Measurements from ENCODE around the gene LAGE3. TPM values are rescaled to one million over a fixed set of nuclear protein-coding genes. Genes with fewer than 3 reads are reported as not detected.

Gene LAGE3
- total RNA-seq, 1 donor from 2014 or later, result 51.7 TPM

DNA sequence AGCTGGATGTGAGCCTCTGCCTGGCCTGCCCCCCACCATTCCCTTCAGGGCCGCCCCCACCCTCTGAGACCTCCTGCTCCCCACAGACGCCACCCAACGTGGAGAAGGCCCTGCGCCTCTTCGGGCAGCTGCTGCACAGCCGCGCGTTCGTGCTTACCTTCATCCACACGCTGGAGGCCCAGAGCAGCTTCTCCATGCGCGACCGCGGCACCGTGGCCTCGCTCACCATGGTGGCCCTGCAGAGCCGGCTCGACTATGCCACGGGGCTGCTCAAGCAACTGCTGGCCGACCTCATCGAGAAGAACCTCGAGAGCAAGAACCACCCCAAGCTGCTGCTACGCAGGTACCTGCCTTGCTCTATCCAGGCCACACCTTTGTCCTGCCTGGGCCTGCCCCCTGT lies 10.9 kb downstream of the LAGE3 start:
- intact Hi-C loops (cut with micrococcal nuclease), result no loop called here

DNA sequence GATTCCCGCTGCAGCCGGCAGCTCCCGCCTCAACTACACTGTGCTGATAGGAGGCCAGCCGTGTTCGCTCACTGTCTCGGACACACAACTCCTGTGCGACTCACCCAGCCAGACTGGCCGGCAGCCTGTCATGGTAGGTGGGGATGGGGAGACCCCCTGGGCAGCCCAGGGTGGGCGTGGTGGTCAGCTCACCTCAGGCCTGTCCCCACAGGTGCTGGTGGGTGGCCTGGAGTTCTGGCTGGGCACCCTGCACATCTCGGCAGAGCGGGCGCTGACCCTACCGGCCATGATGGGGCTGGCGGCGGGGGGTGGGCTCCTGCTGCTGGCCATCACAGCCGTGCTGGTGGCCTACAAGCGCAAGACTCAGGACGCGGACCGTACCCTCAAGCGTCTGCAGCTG lies 11.5 kb downstream of the LAGE3 start:
- Mint-ChIP-seq H3K4me1 (ENCODE audit: low read depth) (no peaks in the 10 kb centered on the region), H3K36me3 (ENCODE audit: low read depth) (peaks cover 26% of the 10 kb centered on the region), H3K27ac (no peak overlapping the region), H3K9me3 (no peaks in the 10 kb centered on the region), H3K27me3 (ENCODE audit: low read depth) (no peaks in the 10 kb centered on the region), H3K4me3 (ENCODE audit: low read depth) (no peak overlapping the region)
- DNase-seq (ENCODE audit: low spot score), result no peak
- intact Hi-C loops (cut with micrococcal nuclease), result no loop called here

More for the DNA sequence above, 10.9 kb downstream of the LAGE3 start:
- DNase-seq (ENCODE audit: low spot score), result no peak
- Mint-ChIP-seq H3K4me3 (ENCODE audit: low read depth) (no peak overlapping the region), H3K36me3 (ENCODE audit: low read depth) (peaks cover 23% of the 10 kb centered on the region), H3K9me3 (no peaks in the 10 kb centered on the region), H3K4me1 (ENCODE audit: low read depth) (no peaks in the 10 kb centered on the region), H3K27me3 (ENCODE audit: low read depth) (no peaks in the 10 kb centered on the region), H3K27ac (no peak overlapping the region)

- intact Hi-C loops (cut with micrococcal nuclease), result no loop called here
- Mint-ChIP-seq H3K27me3 (ENCODE audit: low read depth) (no peaks in the 10 kb centered on the region), H3K27ac (no peak overlapping the region), H3K9me3 (no peaks in the 10 kb centered on the region), H3K36me3 (ENCODE audit: low read depth) (peaks cover 23% of the 10 kb centered on the region), H3K4me3 (ENCODE audit: low read depth) (no peak overlapping the region), H3K4me1 (ENCODE audit: low read depth) (no peaks in the 10 kb centered on the region)
- no peak for DNase-seq (ENCODE audit: low spot score)
These were observed 12.2 kb downstream of the LAGE3 start for GRCh38 chrX:154466907-154467306.

GRCh38 chrX:154466036-154466435 lies 13.0 kb downstream of the LAGE3 start:
- Mint-ChIP-seq H3K27me3 (ENCODE audit: low read depth) (no peaks in the 10 kb centered on the region), H3K4me1 (ENCODE audit: low read depth) (no peaks in the 10 kb centered on the region), H3K4me3 (ENCODE audit: low read depth) (no peak overlapping the region), H3K27ac (no peak overlapping the region), H3K9me3 (no peaks in the 10 kb centered on the region), H3K36me3 (ENCODE audit: low read depth) (peaks cover 20% of the 10 kb centered on the region)
- DNase-seq (ENCODE audit: low spot score), result no peak
- intact Hi-C loops (cut with micrococcal nuclease), result no loop called here

GRCh38 chrX:154465601-154466000 lies 13.5 kb downstream of the LAGE3 start:
- intact Hi-C loops (cut with micrococcal nuclease), result no loop called here

GRCh38 chrX:154464806-154465365 lies 14.2 kb downstream of the LAGE3 start:
- intact Hi-C loops (cut with micrococcal nuclease), result no loop called here
- Mint-ChIP-seq H3K4me3 (ENCODE audit: low read depth) (no peak overlapping the region), H3K9me3 (no peaks in the 10 kb centered on the region), H3K27me3 (ENCODE audit: low read depth) (no peaks in the 10 kb centered on the region), H3K27ac (no peak overlapping the region), H3K36me3 (ENCODE audit: low read depth) (peaks cover 14% of the 10 kb centered on the region), H3K4me1 (ENCODE audit: low read depth) (no peaks in the 10 kb centered on the region)
- no peak for DNase-seq (ENCODE audit: low spot score)

More at GRCh38 chrX:154465601-154466000, 13.5 kb downstream of the LAGE3 start:
- no peak for DNase-seq (ENCODE audit: low spot score)
- Mint-ChIP-seq H3K27me3 (ENCODE audit: low read depth) (no peaks in the 10 kb centered on the region), H3K27ac (no peak overlapping the region), H3K4me3 (ENCODE audit: low read depth) (no peak overlapping the region), H3K4me1 (ENCODE audit: low read depth) (no peaks in the 10 kb centered on the region), H3K9me3 (no peaks in the 10 kb centered on the region), H3K36me3 (ENCODE audit: low read depth) (peaks cover 18% of the 10 kb centered on the region)

DNA sequence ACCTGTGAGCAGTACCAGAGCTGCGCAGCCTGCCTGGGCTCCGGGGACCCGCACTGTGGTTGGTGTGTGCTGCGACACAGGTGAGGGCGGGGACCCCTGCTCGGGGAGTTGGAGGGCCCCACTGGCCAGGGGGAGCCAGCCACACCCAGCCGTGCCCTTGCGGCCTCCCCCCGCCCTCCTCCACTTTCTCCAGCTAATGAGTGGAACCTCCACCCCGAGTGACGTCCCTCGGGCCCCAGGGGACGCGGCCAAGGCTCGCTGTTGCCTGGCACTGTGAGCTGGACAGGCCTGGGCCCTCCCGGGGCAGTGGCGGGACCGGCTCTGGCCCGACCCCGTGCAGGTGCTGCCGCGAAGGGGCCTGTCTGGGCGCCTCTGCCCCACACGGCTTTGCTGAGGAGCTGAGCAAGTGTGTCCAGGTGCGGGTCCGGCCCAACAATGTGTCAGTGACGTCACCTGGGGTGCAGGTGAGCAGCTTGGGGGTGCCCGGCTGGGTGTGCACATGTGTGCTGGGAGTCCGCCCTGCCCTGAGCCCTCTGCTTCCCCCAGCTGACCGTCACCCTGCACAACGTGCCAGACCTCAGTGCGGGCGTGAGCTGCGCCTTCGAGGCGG lies 15.4 kb downstream of the LAGE3 start:
- intact Hi-C loops (cut with micrococcal nuclease), result no loop called here
- no peak for DNase-seq (ENCODE audit: low spot score)

GRCh38 chrX:154462396-154462795 lies 16.7 kb downstream of the LAGE3 start:
- Mint-ChIP-seq H3K36me3 (ENCODE audit: low read depth) (peaks cover 9% of the 10 kb centered on the region), H3K9me3 (no peaks in the 10 kb centered on the region), H3K4me3 (ENCODE audit: low read depth) (no peak overlapping the region), H3K4me1 (ENCODE audit: low read depth) (peaks cover 3% of the 10 kb centered on the region), H3K27me3 (ENCODE audit: low read depth) (no peaks in the 10 kb centered on the region), H3K27ac (no peak overlapping the region)
- no peak for DNase-seq (ENCODE audit: low spot score)
- intact Hi-C loops (cut with micrococcal nuclease), result no loop called here

More for the DNA sequence above, 15.4 kb downstream of the LAGE3 start:
- H3K36me3 Mint-ChIP-seq (ENCODE audit: low read depth), result peaks cover 11% of the 10 kb centered on the region
- H3K4me3 Mint-ChIP-seq (ENCODE audit: low read depth), result no peak overlapping the region
- H3K4me1 Mint-ChIP-seq (ENCODE audit: low read depth), result peaks cover 2% of the 10 kb centered on the region
- no peaks in the 10 kb centered on the region for H3K9me3 Mint-ChIP-seq
- no peaks in the 10 kb centered on the region for H3K27me3 Mint-ChIP-seq (ENCODE audit: low read depth)
- no peak overlapping the region for H3K27ac Mint-ChIP-seq

DNA sequence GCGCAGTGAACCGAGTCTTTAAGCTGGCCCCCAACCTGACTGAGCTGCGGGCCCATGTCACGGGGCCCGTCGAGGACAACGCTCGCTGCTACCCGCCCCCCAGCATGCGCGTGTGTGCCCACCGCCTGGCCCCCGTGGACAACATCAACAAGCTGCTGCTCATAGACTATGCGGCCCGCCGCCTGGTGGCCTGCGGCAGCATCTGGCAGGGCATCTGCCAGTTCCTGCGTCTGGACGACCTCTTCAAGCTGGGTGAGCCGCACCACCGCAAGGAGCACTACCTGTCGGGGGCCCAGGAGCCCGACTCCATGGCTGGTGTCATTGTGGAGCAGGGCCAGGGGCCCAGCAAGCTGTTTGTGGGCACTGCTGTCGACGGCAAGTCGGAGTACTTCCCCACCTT lies 18.8 kb downstream of the LAGE3 start:
- no peak for DNase-seq (ENCODE audit: low spot score)
- no peaks in the 10 kb centered on the region for H3K27me3 Mint-ChIP-seq (ENCODE audit: low read depth)
- H3K4me3 Mint-ChIP-seq (ENCODE audit: low read depth), result peak overlapping the region; percentile 51
- intact Hi-C loops (cut with micrococcal nuclease), result no loop called here
- peaks cover 5% of the 10 kb centered on the region for H3K4me1 Mint-ChIP-seq (ENCODE audit: low read depth)
- H3K36me3 Mint-ChIP-seq (ENCODE audit: low read depth), result peaks cover 9% of the 10 kb centered on the region
- no peaks in the 10 kb centered on the region for H3K9me3 Mint-ChIP-seq
- H3K27ac Mint-ChIP-seq, result no peak overlapping the region

DNA sequence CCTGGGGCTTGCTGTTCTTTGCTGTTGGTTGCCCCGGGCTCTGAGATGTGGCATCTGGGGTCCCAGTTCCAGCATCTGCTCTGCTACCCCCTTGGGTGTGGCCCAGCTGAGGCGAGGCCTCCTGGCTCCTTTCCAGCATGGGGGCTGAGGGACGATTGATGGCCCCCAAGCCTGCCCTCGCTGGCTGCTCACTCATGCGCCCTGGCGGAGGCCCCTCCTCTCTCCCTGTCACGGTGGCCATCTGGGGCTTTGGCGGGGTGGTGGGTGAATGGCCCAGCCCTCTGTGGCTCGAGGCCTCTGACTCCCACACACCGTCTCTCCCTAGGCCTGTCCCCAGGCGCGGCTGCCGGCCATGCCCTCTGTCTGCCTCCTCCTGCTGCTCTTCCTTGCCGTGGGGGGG lies 19.2 kb downstream of the LAGE3 start:
- Mint-ChIP-seq H3K36me3 (ENCODE audit: low read depth) (peaks cover 9% of the 10 kb centered on the region), H3K9me3 (no peaks in the 10 kb centered on the region), H3K4me1 (ENCODE audit: low read depth) (peaks cover 5% of the 10 kb centered on the region), H3K27me3 (ENCODE audit: low read depth) (no peaks in the 10 kb centered on the region), H3K4me3 (ENCODE audit: low read depth) (peak overlapping the region; percentile 51), H3K27ac (no peak overlapping the region)
- DNase-seq (ENCODE audit: low spot score), result no peak
- intact Hi-C loops (cut with micrococcal nuclease), result no loop called here

DNA sequence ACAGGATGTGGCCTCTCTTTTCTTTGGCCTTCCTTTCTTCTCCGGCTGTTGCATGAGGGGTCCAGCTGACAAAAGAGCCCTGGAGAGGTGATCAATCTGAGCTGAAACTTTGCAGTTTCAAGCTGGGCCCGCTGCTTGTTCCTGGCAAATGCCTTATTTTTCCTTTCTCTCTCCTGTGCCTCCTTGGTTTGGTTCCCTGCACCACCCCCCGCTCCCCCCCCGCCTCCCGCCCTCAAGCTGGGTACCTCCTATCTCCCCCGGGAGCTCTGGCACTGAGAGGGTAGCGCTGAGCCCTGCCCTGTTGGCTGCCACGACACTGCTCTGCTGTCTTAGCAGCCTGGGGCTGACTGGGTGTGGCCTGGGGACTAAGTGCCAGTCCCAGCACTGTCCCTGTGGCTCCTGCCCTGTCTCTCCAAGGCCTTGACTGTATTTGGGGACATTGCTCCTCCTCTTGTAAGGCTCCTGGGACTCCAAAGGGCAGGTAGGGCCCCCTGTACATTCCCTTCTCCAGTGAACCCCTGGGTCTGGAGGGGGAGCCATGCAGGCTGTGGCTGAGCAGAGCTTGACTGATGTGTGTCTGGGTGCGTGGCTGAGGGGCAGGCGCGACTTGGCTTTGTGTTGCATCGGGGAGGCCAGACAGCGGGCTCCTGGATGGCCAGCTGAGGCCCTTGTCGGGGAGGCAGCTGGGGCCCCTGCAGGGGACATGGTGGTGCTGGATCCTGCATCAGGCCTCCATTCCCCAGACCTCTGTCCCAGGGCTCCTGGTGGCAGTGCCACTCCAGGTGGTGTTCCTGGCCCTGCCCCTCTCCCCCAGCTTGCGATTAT lies 19.9 kb downstream of the LAGE3 start:
- no peaks in the 10 kb centered on the region for H3K9me3 Mint-ChIP-seq
- H3K36me3 Mint-ChIP-seq (ENCODE audit: low read depth), result peaks cover 14% of the 10 kb centered on the region
- DNase-seq (ENCODE audit: low spot score), result no peak
- peak overlapping the region; percentile 83 for H3K4me3 Mint-ChIP-seq (ENCODE audit: low read depth)
- H3K27me3 Mint-ChIP-seq (ENCODE audit: low read depth), result no peaks in the 10 kb centered on the region
- H3K4me1 Mint-ChIP-seq (ENCODE audit: low read depth), result peaks cover 5% of the 10 kb centered on the region
- H3K27ac Mint-ChIP-seq, result peak overlapping the region; percentile 62
- intact Hi-C loops (cut with micrococcal nuclease), result no loop called here

GRCh38 chrX:154458116-154458953 lies 20.7 kb downstream of the LAGE3 start, which contains the start of gene PLXNA3:
Gene PLXNA3 (plus strand): TSS chrX:154458281. CDS start chrX:154460184, 1,903 bp downstream.
- Mint-ChIP-seq H3K27ac (peak within 1 kb of the TSS; percentile 97), H3K27me3 (ENCODE audit: low read depth) (no peaks in the 10 kb centered on the region), H3K4me1 (ENCODE audit: low read depth) (peaks cover 5% of the 10 kb centered on the region), H3K9me3 (no peaks in the 10 kb centered on the region), H3K4me3 (ENCODE audit: low read depth) (peak within 1 kb of the TSS; percentile 98), H3K36me3 (ENCODE audit: low read depth) (peaks cover 15% of the 10 kb centered on the region)
- intact Hi-C loops (cut with micrococcal nuclease), result no loop called here
- peak; percentile 37 for DNase-seq (ENCODE audit: low spot score)
